HepG2 (cell line): ENCODE results near the gene SGPP2. TPM values are rescaled to one million over a fixed set of nuclear protein-coding genes. Genes with fewer than 3 reads are reported as not detected.

Experiments
- ATAC-seq: fragments of 200-7000 bp; cut with Tn5 transposase; 3 replicates; pipeline ENCODE4 v1.9.1; 2020; ENCODE audit warnings: mild to moderate bottlenecking, moderate library complexity
- BruUV-seq: library from RNA; stranded (reverse); fragments of 400-500 nt; replicated peaks from 2 replicates; lab custom pipeline; 2021; lab: Mats Ljungman, UMichigan
- CTCF ChIA-PET: fragments of 300-600 bp; formaldehyde crosslinking; extraction: SDS; loops from one replicate; lab custom pipeline; 2021; ENCODE audit warnings: low total read pairs, inconsistent platforms, low intra/inter-chr PET ratio; lab: Yijun Ruan, JAX
- POLR2A ChIA-PET: fragments of 350-600 bp; sonication (Branson Sonifier 250); formaldehyde crosslinking; loops from one replicate; lab custom pipeline; 2020; ENCODE audit warnings: antibody characterized with exemption, inconsistent platforms; lab: Yijun Ruan, JAX
- DNase-seq: peaks from one replicate; pipeline ENCODE4 v3.0.0-alpha.2; 2015; ENCODE audit warnings: low spot score
- FAIRE-seq: peaks from 3 replicates; lab custom pipeline; 2011; peaks lifted over from hg19 to GRCh38; lab: Jason Lieb, UNC
- H2AFZ ChIP-seq: one replicate; pipeline ENCODE4 v1.6.1; 2011; ENCODE audit warnings: low read length, inconsistent platforms
- H3K27ac ChIP-seq: fragments of 300-600 bp; 3 replicates; pipeline ENCODE4 v1.8.0; 2011; ENCODE audit warnings: mixed run types, mild to moderate bottlenecking, mixed read lengths, low read length, inconsistent platforms; ENCODE audit not compliant: insufficient read depth; ENCODE audit errors: extremely low read length
- H3K27me3 ChIP-seq, 2 experiments: fragments of 200-600 bp in 1 of 2; 2 replicates in 1 of 2; 3 replicates in 1 of 2; pipeline versions ENCODE4 v1.6.0 to v1.8.0; 2011; ENCODE audit warnings: low read length in 2 of 2, mild to moderate bottlenecking in 2 of 2, moderate library complexity in 2 of 2, inconsistent platforms in 1 of 2; ENCODE audit not compliant: insufficient read depth in 2 of 2, control insufficient read depth in 1 of 2
- H3K36me3 ChIP-seq, 2 experiments: fragments of 200-600 bp in 1 of 2; replicated peaks in 1 of 2; 2 replicates in 1 of 2; 3 replicates in 1 of 2; pipeline versions ENCODE4 v1.5.1 to v1.8.0; 2011; ENCODE audit warnings: low read length in 2 of 2, inconsistent platforms in 1 of 2; ENCODE audit not compliant: insufficient read depth in 2 of 2, control insufficient read depth in 1 of 2
- H3K4me1 ChIP-seq: 2 replicates; pipeline ENCODE4 v1.5.1; 2012; ENCODE audit warnings: low read length, inconsistent platforms; ENCODE audit not compliant: insufficient read depth
- H3K4me2 ChIP-seq: 2 replicates; pipeline ENCODE4 v1.6.0; 2011; ENCODE audit warnings: low read depth, low read length, inconsistent platforms
- H3K4me3 ChIP-seq, 3 experiments: fragments of 200-600 bp in 1 of 3; sonication (generic), shearing (Covaris generic) in 1 of 3; replicated peaks in 1 of 3; 2 replicates each; pipeline ENCODE4 v1.5.1; 2011 to 2016; ENCODE audit warnings: low read length in 3 of 3, inconsistent platforms in 2 of 3, low read depth in 2 of 3, mild to moderate bottlenecking in 2 of 3, control low read depth in 1 of 3, mixed read lengths in 1 of 3; ENCODE audit not compliant: insufficient read depth in 1 of 3
- H3K79me2 ChIP-seq: one replicate; pipeline ENCODE4 v1.6.1; 2011; ENCODE audit warnings: low read length, inconsistent platforms; ENCODE audit not compliant: insufficient read depth
- H3K9ac ChIP-seq: 2 replicates; pipeline ENCODE4 v1.6.0; 2011; ENCODE audit warnings: mild to moderate bottlenecking, low read depth, low read length, inconsistent platforms; ENCODE audit not compliant: insufficient read depth
- H3K9me3 ChIP-seq: 2 replicates; pipeline ENCODE4 v1.5.1; 2012; ENCODE audit warnings: mild to moderate bottlenecking, low read length
- H4K20me1 ChIP-seq: 2 replicates; pipeline ENCODE4 v1.6.0; 2011; ENCODE audit warnings: inconsistent platforms, mild to moderate bottlenecking, low read length, moderate library complexity; ENCODE audit not compliant: insufficient read depth
- MED13 ChIP-seq: sonication (generic); formaldehyde crosslinking; IDR thresholded peaks from 2 replicates; pipeline ENCODE4 v1.5.0; 2020; ENCODE audit warnings: missing genetic modification reagents
- ZNF3 ChIP-seq: IDR thresholded peaks from 2 replicates; pipeline ENCODE4 v1.7.0; 2017; ENCODE audit warnings: inconsistent platforms
- ZNF407 ChIP-seq: sonication (generic); formaldehyde crosslinking; IDR thresholded peaks from one replicate; pipeline ENCODE4 v1.5.1; 2020; ENCODE audit warnings: mild to moderate bottlenecking, missing genetic modification reagents; ENCODE audit errors: not compliant biosample characterization
- ZNF619 ChIP-seq: sonication (generic); formaldehyde crosslinking; IDR thresholded peaks from 2 replicates; pipeline ENCODE4 v1.4.0; 2020; ENCODE audit warnings: mild to moderate bottlenecking, missing genetic modification reagents
- WGBS: methylation state at CpG from one replicate; pipeline ENCODE4 v1.1.6; 2017; ENCODE audit warnings: low lambda C conversion rate; 5-methylcytosine and 5-hydroxymethylcytosine counted together
- in situ Hi-C: cut with HindIII; loops from 2 replicates; pipeline ENCODE4 v1.10.0; 2017; ENCODE audit warnings: low pct_unique_long_range_greater_than_20kb; ENCODE audit not compliant: extremely low pct_ligation_motif_present
- intact Hi-C: fragments of 100-400 bp; cut with micrococcal nuclease; formaldehyde crosslinking; loops from one replicate; pipeline ENCODE4 v1.10.0; 2022; ENCODE audit not compliant: unreplicated experiment
- polyA plus RNA-seq, 8 experiments: library from polyadenylated mRNA; depleted of rRNA in 3 of 8; stranded (reverse) in 7 of 8; unstranded in 1 of 8; fragments of >200 nt; fragmentation: Illumina TruSeq in 4 of 8; extraction: Trizol in 4 of 8; gene quantifications; 2 replicates each; pipeline versions ENCODE4 v1.2.1 to v1.2.3, GENCODE V29; 2011 to 2016; ENCODE audit warnings: low read depth in 4 of 8, missing spikeins in 1 of 8, mixed read lengths in 1 of 8; ENCODE audit not compliant: insufficient read depth in 1 of 8
- total RNA-seq, 5 experiments: library from RNA; depleted of rRNA; stranded (reverse); fragments of >200 nt; fragmentation: Illumina TruSeq; extraction: Trizol; gene quantifications; 2 replicates each; pipeline ENCODE4 v1.2.3, GENCODE V29; 2016; ENCODE audit warnings: low read depth in 1 of 5

The SGPP2 gene
- total and polyA plus RNA-seq, 2 of the 13 experiments (the other 11 are each of a cell fraction or from before 2014, with no cell fraction given): not detected

- TF ChIP-seq ZNF407 (CRISPR knock-in tag) (no peak), ZNF619 (CRISPR knock-in tag) (no peak), ZNF3 (no peak)
Observed at GRCh38 chr2:222479859-222480258, 55.5 kb downstream of the SGPP2 start (continued).

GRCh38 chr2:222480497-222480896, 56.2 kb downstream of the SGPP2 start:
- WGBS: 36% methylated on average over 5 of the region's 5 CpGs
- Histone ChIP-seq H3K9me3 (no peaks in the 10 kb centered on the region), H3K4me1 (no peaks in the 10 kb centered on the region), H3K27ac (no peak overlapping the region), H3K4me2 (no peak overlapping the region), H3K36me3 (no peaks in the 10 kb centered on the region), H3K4me3 (no peak overlapping the region), H2AFZ (no peak overlapping the region), H3K79me2 (no peaks in the 10 kb centered on the region), H3K9ac (no peak overlapping the region), H3K27me3 (peaks cover 0 to 10% of the 10 kb centered on the region in 2 experiments; a peak in 2 of 5 replicates), H4K20me1 (no peaks in the 10 kb centered on the region)
- in situ Hi-C loops (no loop called here), intact Hi-C loops (no loop called here)
- ChIA-PET POLR2A (no interaction called here), CTCF (no interaction called here)
- DNase-seq: no peak
- no TSS peak for BruUV-seq
- TF ChIP-seq MED13 (CRISPR knock-in tag): no peak
- no peak for ATAC-seq
- no peak for FAIRE-seq
